Motor neuron (in vitro differentiated cells): ENCODE results near the gene RAB3B. TPM values are rescaled to one million over a fixed set of nuclear protein-coding genes. Genes with fewer than 3 reads are reported as not detected.
"Not testable (repeated sequence)": the region's sequence is repeated elsewhere in the genome, so short reads cannot be mapped to it uniquely, and the experiment has no call there.

Source experiments
- ATAC-seq, 8 experiments: fragments of 200-7000 bp; cut with Tn5 transposase; replicated peaks in 6 of 8; 2 replicates each; pipeline ENCODE4 v1.8.0; 2021; ENCODE audit warnings: mild to moderate bottlenecking in 8 of 8, moderate library complexity in 8 of 8
- H3K27ac ChIP-seq, 2 donors: fragments of 250-450 bp; sonication (Bioruptor Pico); 2 replicates each; pipeline ENCODE4 v1.9.0; 2021; ENCODE audit warnings: antibody characterized with exemption in 2 of 2, mild to moderate bottlenecking in 2 of 2, moderate library complexity in 1 of 2
- H3K4me1 ChIP-seq, 2 donors: fragments of 250-450 bp; sonication (Bioruptor Pico); replicated peaks in 1 of 2; 2 replicates each; pipeline ENCODE4 v1.6.1; 2021; ENCODE audit warnings: antibody characterized with exemption in 2 of 2, mild to moderate bottlenecking in 2 of 2, moderate library complexity in 1 of 2
- H3K4me3 ChIP-seq, 5 donors: fragments of 250-450 bp; sonication (Bioruptor Pico); 2 replicates each; pipeline ENCODE4 v1.9.0; 2021; ENCODE audit warnings: antibody characterized with exemption in 5 of 5, mild to moderate bottlenecking in 5 of 5, moderate library complexity in 4 of 5
- WGBS, 10 experiments: fragments of 450-650 bp; shearing (Covaris generic); methylation state at CpG; one replicate each; pipeline ENCODE4 v1.0.0; 2022; 5-methylcytosine and 5-hydroxymethylcytosine counted together
- in situ Hi-C, 9 experiments: fragments of 400-800 bp; cut with MboI; loops; one replicate each; pipeline ENCODE4 v1.15.0; 2021; ENCODE audit warnings: low sequenced_read_pairs in 9 of 9, low pct_unique_long_range_greater_than_20kb in 2 of 9; ENCODE audit not compliant: unreplicated experiment in 9 of 9
- total RNA-seq, 8 experiments: library from RNA; unstranded; fragments of 300-600 nt; gene quantifications; 2 replicates each; pipeline versions ENCODE4 v1.2.3 to v1.2.4, GENCODE V29; 2022

The RAB3B gene
- total RNA-seq, 8 experiments from 2014 or later = 0.10 to 36.5 (median 15.9) TPM

DNA sequence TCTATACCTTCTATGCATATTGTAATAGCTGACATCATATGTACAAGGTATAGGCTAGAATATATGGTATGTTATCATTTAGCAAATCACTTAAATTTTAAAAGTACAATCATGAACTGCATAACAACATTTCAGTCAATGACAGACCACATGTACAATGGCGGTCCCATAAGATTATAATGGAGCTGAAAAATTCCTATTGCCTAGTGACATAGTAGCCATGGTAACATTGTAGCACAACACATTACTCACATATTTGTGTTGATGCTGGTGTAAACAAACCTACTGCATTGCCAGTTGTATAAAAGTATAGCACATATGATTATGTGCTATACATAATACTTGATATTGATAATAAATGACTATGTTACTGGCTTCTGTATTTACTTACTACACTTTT, 8.9 kb downstream of the RAB3B start:
- WGBS, 10 experiments = 55 to 100% (median 88%) methylated on average over 1 of the region's 1 CpG; no CpG with 5 or more reads in 1 of the 10 experiments
- peak in 2 of 8 experiments; percentile 53 to 61 for ATAC-seq

GRCh38 chr1:51978099-51978498, 12.4 kb downstream of the RAB3B start:
- Histone ChIP-seq H3K4me1 (no peaks in the 10 kb centered on the region), H3K27ac (no peak overlapping the region), H3K4me3 (no peak overlapping the region)
- ATAC-seq = no peak
- in situ Hi-C loops = no loop called here

More for the DNA sequence above, 8.9 kb downstream of the RAB3B start:
- H3K4me3 ChIP-seq = no peak overlapping the region
- H3K27ac ChIP-seq = no peak overlapping the region
- H3K4me1 ChIP-seq = no peaks in the 10 kb centered on the region
- in situ Hi-C loops = no loop called here

DNA sequence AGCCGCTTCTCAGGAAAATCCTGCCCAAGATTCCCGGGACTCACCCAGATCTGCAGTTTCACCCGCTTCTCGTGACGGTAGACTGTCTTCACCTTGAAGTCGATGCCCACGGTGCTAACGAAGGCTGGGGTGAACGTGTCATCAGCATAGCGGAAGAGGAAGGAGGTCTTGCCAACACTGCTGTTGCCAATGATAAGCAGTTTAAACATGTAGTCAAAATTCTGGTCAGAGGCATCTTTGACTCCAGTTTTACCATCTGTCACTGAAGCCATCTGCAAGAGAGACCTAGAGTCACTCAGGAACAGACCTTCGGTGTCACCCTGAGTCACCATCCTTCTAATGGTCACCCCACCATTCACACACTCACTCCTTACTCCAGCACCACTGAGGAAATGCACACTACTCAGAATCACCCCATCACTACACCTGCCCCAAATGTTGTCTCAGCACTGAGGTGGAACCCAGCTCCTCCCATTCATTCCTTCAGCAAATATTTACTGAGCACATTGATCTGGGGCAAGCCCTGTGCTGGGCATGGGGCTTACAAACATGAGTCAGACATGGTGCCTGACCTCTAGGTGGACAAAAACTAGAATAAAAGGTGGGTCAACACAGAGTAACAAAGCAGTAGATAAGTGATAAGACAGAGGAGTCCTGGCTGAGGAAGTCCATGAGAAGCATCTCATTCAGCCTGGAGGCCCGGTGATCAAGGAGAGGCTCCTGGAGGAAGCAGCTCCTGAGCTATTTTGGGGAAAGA, 13.5 kb downstream of the RAB3B start:
- WGBS, 10 experiments = 38 to 100% (median 91%) methylated on average over 1 to 12 of the region's 12 CpGs; no CpG with 5 or more reads in 1 of the 10 experiments
- Histone ChIP-seq H3K27ac (no peak overlapping the region), H3K4me1 (no peaks in the 10 kb centered on the region), H3K4me3 (no peak overlapping the region)
- in situ Hi-C loops = no loop called here
- no peak for ATAC-seq

GRCh38 chr1:51973587-51974474, 16.7 kb downstream of the RAB3B start:
- 67 to 100% (median 94%) methylated on average over 1 of the region's 1 CpG; no CpG with 5 or more reads in 2 of the 10 experiments for WGBS, 10 experiments
- in situ Hi-C loops = no loop called here
- no peak overlapping the region for H3K4me3 ChIP-seq
- ATAC-seq = no peak
- no peak overlapping the region for H3K27ac ChIP-seq
- peaks cover 0 to 7% of the 10 kb centered on the region in 2 donors for H3K4me1 ChIP-seq

GRCh38 chr1:51969038-51969705, 21.3 kb downstream of the RAB3B start:
- in situ Hi-C loops = no loop called here
- peaks cover 12 to 18% of the 10 kb centered on the region in 2 donors for H3K4me1 ChIP-seq
- peak in 2 of 8 experiments; percentile 59 to 74 for ATAC-seq
- no peak overlapping the region for H3K27ac ChIP-seq
- WGBS, 10 experiments = 8 to 89% (median 75%) methylated on average over 2 to 8 of the region's 8 CpGs; no CpG with 5 or more reads in 1 of the 10 experiments
- no peak overlapping the region for H3K4me3 ChIP-seq

DNA sequence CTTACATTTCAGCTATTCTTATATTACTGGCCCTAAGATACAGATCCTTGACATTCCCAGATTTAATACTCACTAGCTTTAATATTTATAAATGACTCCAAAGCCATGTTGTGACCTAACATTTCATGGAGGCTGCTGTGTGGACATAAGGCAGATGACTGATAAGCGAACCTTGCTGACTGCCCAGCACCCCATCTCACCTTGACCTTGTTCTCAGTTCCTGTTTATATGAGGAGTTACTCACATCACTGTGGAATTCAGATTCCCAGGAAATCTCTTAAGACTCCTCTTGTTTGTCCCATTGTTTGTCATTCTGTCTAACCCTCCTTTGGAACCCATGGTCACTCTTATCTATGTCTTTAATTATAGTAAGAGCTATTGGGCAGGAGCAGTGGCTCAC, 21.9 kb downstream of the RAB3B start:
- 50 to 100% (median 91%) methylated on average over 1 of the region's 1 CpG; no CpG with 5 or more reads in 4 of the 10 experiments for WGBS, 10 experiments
- in situ Hi-C loops = no loop called here
- peaks cover 14 to 18% of the 10 kb centered on the region in 2 donors for H3K4me1 ChIP-seq
- no peak overlapping the region for H3K27ac ChIP-seq
- no peak overlapping the region for H3K4me3 ChIP-seq
- ATAC-seq = no peak

- not testable (repeated sequence) for ATAC-seq
These were observed 23.2 kb downstream of the RAB3B start for GRCh38 chr1:51967213-51967791.

GRCh38 chr1:51966559-51966958, 23.9 kb downstream of the RAB3B start:
- 90 to 100% (median 93%) methylated on average over 2 of the region's 2 CpGs; no CpG with 5 or more reads in 7 of the 10 experiments for WGBS, 10 experiments
- ATAC-seq = peak in 5 of 8 experiments; percentile 28 to 83 (median 55)

More at GRCh38 chr1:51967213-51967791, 23.2 kb downstream of the RAB3B start:
- WGBS, 10 experiments = 43 to 100% (median 100%) methylated on average over 1 of the region's 1 CpG; no CpG with 5 or more reads in 3 of the 10 experiments
- H3K27ac ChIP-seq, in situ Hi-C loops, H3K4me3 ChIP-seq: not testable (repeated sequence)
- peaks cover 20 to 27% of the 10 kb centered on the region in 2 donors for H3K4me1 ChIP-seq

DNA sequence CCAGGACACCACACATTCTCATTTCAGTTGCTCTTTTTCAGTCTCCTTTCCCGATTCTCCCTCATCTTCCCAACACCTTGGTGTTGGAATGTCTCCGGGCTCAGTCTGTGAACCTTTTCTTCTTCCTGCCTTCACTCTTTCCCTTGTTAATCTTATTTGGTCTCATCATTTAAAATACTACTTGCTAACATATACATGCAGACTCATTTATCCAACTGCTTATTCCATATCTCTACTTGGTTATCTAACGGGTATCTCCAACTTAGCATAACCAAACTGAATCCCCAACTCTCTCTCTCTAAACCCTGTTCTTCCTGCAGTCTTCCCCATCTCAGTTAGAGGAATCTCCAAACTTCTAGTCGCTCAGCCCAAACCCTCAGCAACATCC, 26.2 kb downstream of the RAB3B start:
- Histone ChIP-seq H3K4me3 (no peak overlapping the region), H3K4me1 (peaks cover 17 to 39% of the 10 kb centered on the region in 2 donors), H3K27ac (no peak overlapping the region)
- no peak for ATAC-seq
- 76 to 100% (median 91%) methylated on average over 1 to 4 of the region's 4 CpGs for WGBS, 10 experiments
- in situ Hi-C loops = no loop called here

More at GRCh38 chr1:51966559-51966958, 23.9 kb downstream of the RAB3B start:
- Histone ChIP-seq H3K27ac (no peak overlapping the region), H3K4me3 (no peak overlapping the region), H3K4me1 (peaks cover 20 to 29% of the 10 kb centered on the region in 2 donors)
- in situ Hi-C loops = no loop called here

DNA sequence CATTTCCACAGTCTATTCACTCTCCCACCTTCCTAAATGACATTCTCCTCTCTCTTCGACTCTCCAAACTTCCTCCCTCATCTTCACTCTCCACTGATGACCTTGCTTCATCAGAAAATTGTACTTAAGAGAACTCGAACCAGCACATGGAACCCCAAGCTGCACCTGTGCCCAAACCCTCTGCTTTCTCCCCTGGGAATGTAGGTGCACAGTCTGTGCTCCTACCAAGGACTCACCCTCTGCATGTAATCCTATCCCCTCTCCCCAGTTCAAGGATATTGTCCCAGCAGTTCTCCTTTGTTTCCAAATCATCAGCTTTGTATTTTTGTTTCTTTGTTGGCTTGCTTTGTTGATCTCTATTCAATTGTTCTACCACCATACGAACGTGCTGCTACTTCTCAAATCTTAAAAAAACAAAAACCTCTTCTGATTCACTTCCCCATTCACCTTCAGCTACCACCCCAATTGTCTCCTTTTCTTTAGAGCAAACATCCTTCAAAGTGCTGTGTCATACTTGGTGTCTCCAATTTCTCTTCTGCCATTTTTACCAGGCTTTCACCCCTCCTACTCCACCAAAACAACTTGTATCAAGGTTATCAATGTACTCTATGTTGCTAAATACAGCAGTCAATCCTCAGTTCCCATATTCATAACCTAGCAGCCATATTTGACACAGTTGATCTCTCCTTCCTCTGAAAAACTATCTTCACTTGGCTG, 26.8 kb downstream of the RAB3B start:
- no peak for ATAC-seq
- in situ Hi-C loops = no loop called here
- peaks cover 17 to 39% of the 10 kb centered on the region in 2 donors for H3K4me1 ChIP-seq
- H3K27ac ChIP-seq = no peak overlapping the region
- H3K4me3 ChIP-seq = no peak overlapping the region
- WGBS, 10 experiments = 25 to 84% (median 62%) methylated on average over 1 to 4 of the region's 4 CpGs; no CpG with 5 or more reads in 1 of the 10 experiments

DNA sequence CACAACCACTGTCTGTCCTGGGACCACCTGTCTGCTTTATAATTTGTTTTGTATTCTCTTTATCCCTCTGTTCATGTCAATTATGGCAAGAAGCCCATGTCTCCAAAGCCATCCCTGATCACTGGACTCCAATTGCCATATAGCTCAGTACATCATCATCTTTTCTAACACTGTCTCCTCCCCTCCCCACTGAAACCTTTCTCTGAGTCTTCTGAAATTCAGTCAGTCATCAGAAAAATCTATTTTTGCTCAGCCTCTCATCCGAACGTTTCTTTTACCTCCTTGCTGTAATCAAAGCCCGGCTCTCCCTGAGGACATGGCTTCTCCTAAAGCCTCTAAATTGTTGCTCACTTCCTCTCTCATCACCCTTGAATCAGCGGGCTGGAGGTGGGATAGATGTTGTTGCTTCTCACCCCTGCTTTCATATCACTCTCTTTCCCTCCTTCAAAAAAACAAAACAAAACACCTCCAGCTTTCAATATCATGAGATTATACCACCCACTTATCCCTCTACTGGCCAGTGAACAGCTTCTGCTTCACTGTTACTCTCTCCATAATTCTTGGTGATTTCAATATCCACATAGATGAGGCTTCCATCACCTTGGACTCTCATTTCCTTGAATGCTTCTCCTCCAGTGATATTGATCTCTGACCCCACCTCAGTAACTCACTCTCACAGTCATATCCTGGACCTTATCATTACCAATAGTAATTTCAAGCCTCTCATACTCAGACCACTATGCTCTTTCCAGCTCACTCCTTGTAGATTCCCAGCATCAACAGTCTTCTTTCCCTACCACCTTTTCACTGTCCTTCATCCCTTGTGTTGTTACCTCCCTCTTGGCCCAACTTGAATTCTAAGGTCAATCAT, 27.8 kb downstream of the RAB3B start:
- Histone ChIP-seq H3K4me1 (peaks cover 17 to 39% of the 10 kb centered on the region in 2 donors), H3K27ac (peak overlapping the region in 1 of 2 donors; percentile 7), H3K4me3 (no peak overlapping the region)
- in situ Hi-C loops = no loop called here
- 0 to 100% (median 74%) methylated on average over 1 to 4 of the region's 4 CpGs; no CpG with 5 or more reads in 1 of the 10 experiments for WGBS, 10 experiments
- peak in 2 of 8 experiments; percentile 26 to 70 for ATAC-seq
